ENCODE data around the gene HACD1. TPM values are rescaled to one million over a fixed set of nuclear protein-coding genes. Genes with fewer than 3 reads are reported as not detected.

HACD1 gene
- total and polyA plus RNA-seq, 2 experiments from 2014 or later, result 14.8 to 38.8 TPM

- TF ChIP-seq EZH2 (IDR thresholded peaks at IDR 0.05; ENCODE audit: borderline replicate concordance), result no peak
- Histone ChIP-seq H3K4me1 (ENCODE audit: insufficient read depth) (no peaks in the 10 kb centered on the region), H3K4me3 (no peak overlapping the region), H2AFZ (no peak overlapping the region), H3K79me2 (no peaks in the 10 kb centered on the region), H3K4me2 (no peak overlapping the region), H3K9me3 (ENCODE audit: low read depth) (no peaks in the 10 kb centered on the region), H3K27ac (no peak overlapping the region), H3K27me3 (peaks cover 3% of the 10 kb centered on the region), H4K20me1 (ENCODE audit: insufficient read depth, poor library complexity, severe bottlenecking) (no peaks in the 10 kb centered on the region), H3K9me2 (replicated peaks; ENCODE audit: insufficient read depth) (no peaks in the 10 kb centered on the region), H3K36me3 (replicated peaks; ENCODE audit: insufficient read depth, low read depth) (no peaks in the 10 kb centered on the region)
- no peak for DNase-seq (ENCODE audit: low spot score)
- 71% methylated on average over 1 of the region's 1 CpG for WGBS (ENCODE audit: low lambda C conversion rate, missing lambda C conversion rate)
Measured at GRCh38 chr10:17626656-17627055, 9.5 kb upstream of the HACD1 start.

GRCh38 chr10:17624996-17625395, 7.8 kb upstream of the HACD1 start:
- no peak for DNase-seq (ENCODE audit: low spot score)
- H3K4me1 ChIP-seq (ENCODE audit: insufficient read depth), result no peaks in the 10 kb centered on the region
- 62% methylated on average over 3 of the region's 3 CpGs for WGBS (ENCODE audit: low lambda C conversion rate, missing lambda C conversion rate)
- H4K20me1 ChIP-seq (ENCODE audit: insufficient read depth, poor library complexity, severe bottlenecking), result no peaks in the 10 kb centered on the region
- H3K9me3 ChIP-seq (ENCODE audit: low read depth), result no peaks in the 10 kb centered on the region
- no peaks in the 10 kb centered on the region for H3K9me2 ChIP-seq (replicated peaks; ENCODE audit: insufficient read depth)
- no peak overlapping the region for H3K4me3 ChIP-seq
- H3K36me3 ChIP-seq (replicated peaks; ENCODE audit: insufficient read depth, low read depth), result no peaks in the 10 kb centered on the region
- no peak for TF ChIP-seq EZH2 (IDR thresholded peaks at IDR 0.05; ENCODE audit: borderline replicate concordance)
- no peak for TF ChIP-seq CTCF (IDR thresholded peaks at IDR 0.05; ENCODE audit: poor library complexity)
- no peak for TF ChIP-seq EZH2phosphoT487 (IDR thresholded peaks at IDR 0.05; ENCODE audit: low read depth, severe bottlenecking, unreplicated experiment)
- H3K27ac ChIP-seq, result no peak overlapping the region
- H2AFZ ChIP-seq, result no peak overlapping the region
- no peaks in the 10 kb centered on the region for H3K79me2 ChIP-seq
- H3K27me3 ChIP-seq, result peaks cover 3% of the 10 kb centered on the region
- no peak overlapping the region for H3K4me2 ChIP-seq

- 75% methylated on average over 8 of the region's 8 CpGs for WGBS (ENCODE audit: low lambda C conversion rate, missing lambda C conversion rate)
- H3K9me3 ChIP-seq (ENCODE audit: low read depth), result no peaks in the 10 kb centered on the region
- no peaks in the 10 kb centered on the region for H3K79me2 ChIP-seq
- H3K27ac ChIP-seq, result no peak overlapping the region
- no peak for DNase-seq (ENCODE audit: low spot score)
- no peaks in the 10 kb centered on the region for H4K20me1 ChIP-seq (ENCODE audit: insufficient read depth, poor library complexity, severe bottlenecking)
- no peaks in the 10 kb centered on the region for H3K36me3 ChIP-seq (replicated peaks; ENCODE audit: insufficient read depth, low read depth)
- H3K4me1 ChIP-seq (ENCODE audit: insufficient read depth), result peaks cover 4% of the 10 kb centered on the region
- no peak overlapping the region for H3K4me2 ChIP-seq
- no peak for TF ChIP-seq EZH2phosphoT487 (IDR thresholded peaks at IDR 0.05; ENCODE audit: low read depth, severe bottlenecking, unreplicated experiment)
- no peak for TF ChIP-seq EZH2 (IDR thresholded peaks at IDR 0.05; ENCODE audit: borderline replicate concordance)
- TF ChIP-seq CTCF (IDR thresholded peaks at IDR 0.05; ENCODE audit: poor library complexity), result no peak
- no peaks in the 10 kb centered on the region for H3K9me2 ChIP-seq (replicated peaks; ENCODE audit: insufficient read depth)
- H3K4me3 ChIP-seq, result no peak overlapping the region
- H3K27me3 ChIP-seq, result peaks cover 3% of the 10 kb centered on the region
- no peak overlapping the region for H2AFZ ChIP-seq
Measured at GRCh38 chr10:17622061-17622460, 4.9 kb upstream of the HACD1 start.

GRCh38 chr10:17616403-17617030, 657 bp downstream of the HACD1 start:
- H3K79me2 ChIP-seq, result no peaks in the 10 kb centered on the region
- H3K27ac ChIP-seq, result peak overlapping the region; percentile 90
- peak overlapping the region; percentile 91 for H3K4me2 ChIP-seq
- H3K4me3 ChIP-seq, result peak overlapping the region; percentile 98
- TF ChIP-seq EZH2 (IDR thresholded peaks at IDR 0.05; ENCODE audit: borderline replicate concordance) (no peak), EZH2phosphoT487 (IDR thresholded peaks at IDR 0.05; ENCODE audit: low read depth, severe bottlenecking, unreplicated experiment) (no peak), CTCF (IDR thresholded peaks at IDR 0.05; ENCODE audit: poor library complexity) (no peak)
- 4% methylated on average over 37 of the region's 48 CpGs for WGBS (ENCODE audit: low lambda C conversion rate, missing lambda C conversion rate)
- H3K27me3 ChIP-seq, result no peaks in the 10 kb centered on the region
- no peaks in the 10 kb centered on the region for H3K9me3 ChIP-seq (ENCODE audit: low read depth)
- H2AFZ ChIP-seq, result peak overlapping the region; percentile 94
- H3K4me1 ChIP-seq (ENCODE audit: insufficient read depth), result peaks cover 4% of the 10 kb centered on the region
- no peaks in the 10 kb centered on the region for H3K9me2 ChIP-seq (replicated peaks; ENCODE audit: insufficient read depth)
- no peaks in the 10 kb centered on the region for H4K20me1 ChIP-seq (ENCODE audit: insufficient read depth, poor library complexity, severe bottlenecking)
- DNase-seq (ENCODE audit: low spot score), result peak; percentile 81
- no peaks in the 10 kb centered on the region for H3K36me3 ChIP-seq (replicated peaks; ENCODE audit: insufficient read depth, low read depth)
